BLaER1 treated with 17β-estradiol and CSF1 and Interleukin-3, amounts not matched to agents 10 nM and 100 nM (cell line): Measurements from ENCODE around the gene HDAC11.

ENCODE experiments used
- H3K27ac ChIP-seq, 11 experiments: shearing (Covaris generic); formaldehyde crosslinking; 2 replicates each; pipeline ENCODE4 v1.8.1; 2022
- H3K27me3 ChIP-seq, 11 experiments: shearing (Covaris generic); formaldehyde crosslinking; 2 replicates each; pipeline ENCODE4 v1.8.1; 2022
- H3K36me3 ChIP-seq, 11 experiments: shearing (Covaris generic); formaldehyde crosslinking; 2 replicates each; pipeline ENCODE4 v1.8.1; 2022
- H3K4me1 ChIP-seq, 10 experiments: shearing (Covaris generic); formaldehyde crosslinking; 2 replicates each; pipeline ENCODE4 v1.8.1; 2022
- H3K4me2 ChIP-seq, 11 experiments: shearing (Covaris generic); formaldehyde crosslinking; 2 replicates each; pipeline ENCODE4 v1.8.1; 2022
- H3K4me3 ChIP-seq, 10 experiments: shearing (Covaris generic); formaldehyde crosslinking; 2 replicates each; pipeline ENCODE4 v1.8.1; 2022
- H3K9ac ChIP-seq, 11 experiments: shearing (Covaris generic); formaldehyde crosslinking; 2 replicates each; pipeline ENCODE4 v1.8.1; 2022
- H3K9me3 ChIP-seq, 11 experiments: shearing (Covaris generic); formaldehyde crosslinking; replicated peaks in 1 of 11; 2 replicates each; pipeline ENCODE4 v1.8.1; 2022
- H4K20me1 ChIP-seq, 11 experiments: shearing (Covaris generic); formaldehyde crosslinking; 2 replicates each; pipeline ENCODE4 v1.8.1; 2022
- Cebpa-rat ChIP-seq, 11 experiments: shearing (Covaris generic); IDR thresholded peaks; 2 replicates each; pipeline ENCODE4 v1.8.1; 2022

The HDAC11 gene

GRCh38 chr3:13542142-13542541 lies 62.0 kb downstream of the HDAC11 start:
- H3K4me2 ChIP-seq, result no peak overlapping the region
- no peak overlapping the region for H3K4me3 ChIP-seq
- H3K9me3 ChIP-seq, result peaks cover 20 to 32% (median 26%) of the 10 kb centered on the region in 11 experiments
- H3K36me3 ChIP-seq, result no peaks in the 10 kb centered on the region
- no peak overlapping the region for H3K27ac ChIP-seq
- no peak for TF ChIP-seq Cebpa-rat (IDR thresholded peaks at IDR 0.05)
- H3K4me1 ChIP-seq, result peaks cover 12 to 34% (median 26%) of the 10 kb centered on the region in 10 experiments
- H3K27me3 ChIP-seq, result 0 out of 22 replicates have a peak, but pooled peaks cover 0 to 7% (median 0%) of the 10 kb centered on the region in 11 experiments
- H3K9ac ChIP-seq, result no peak overlapping the region
- H4K20me1 ChIP-seq, result peaks cover 0 to 5% (median 0%) of the 10 kb centered on the region in 11 experiments; a peak in 1 of 22 replicates

- no peak for TF ChIP-seq Cebpa-rat (IDR thresholded peaks at IDR 0.05)
- peaks cover 9 to 35% (median 24%) of the 10 kb centered on the region in 10 experiments; a peak in 18 of 20 replicates for H3K4me1 ChIP-seq
- no peak overlapping the region for H3K9ac ChIP-seq
- peaks cover 20 to 32% (median 24%) of the 10 kb centered on the region in 11 experiments for H3K9me3 ChIP-seq
- peak overlapping the region in 5 of 11 experiments; percentile 73 to 89 (median 79); a peak in 7 of 22 replicates for H3K4me2 ChIP-seq
- H3K27me3 ChIP-seq, result peaks cover 1 to 13% (median 5%) of the 10 kb centered on the region in 11 experiments; a peak in 20 of 22 replicates
- peaks cover 0 to 10% (median 0%) of the 10 kb centered on the region in 11 experiments; a peak in 2 of 22 replicates for H4K20me1 ChIP-seq
- H3K4me3 ChIP-seq, result no peak overlapping the region
- no peak overlapping the region for H3K27ac ChIP-seq
- no peaks in the 10 kb centered on the region for H3K36me3 ChIP-seq
These were observed 63.1 kb downstream of the HDAC11 start for GRCh38 chr3:13543253-13543652.

- peak overlapping the region; percentile 10 to 89 (median 71); a peak in 20 of 22 replicates for H3K4me2 ChIP-seq
- TF ChIP-seq Cebpa-rat (IDR thresholded peaks at IDR 0.05), result no peak
- no peak overlapping the region for H3K4me3 ChIP-seq
- peaks cover 12 to 24% (median 16%) of the 10 kb centered on the region in 11 experiments for H3K27me3 ChIP-seq
- no peaks in the 10 kb centered on the region for H3K36me3 ChIP-seq
- H3K27ac ChIP-seq, result no peak overlapping the region; a peak in 2 of 22 replicates
- peaks cover 0 to 12% (median 0%) of the 10 kb centered on the region in 11 experiments; a peak in 3 of 22 replicates for H4K20me1 ChIP-seq
- H3K9ac ChIP-seq, result no peak overlapping the region
- H3K9me3 ChIP-seq, result peaks cover 20 to 32% (median 24%) of the 10 kb centered on the region in 11 experiments
- peaks cover 17 to 46% (median 33%) of the 10 kb centered on the region in 10 experiments; a peak in 19 of 20 replicates for H3K4me1 ChIP-seq
These were observed 64.3 kb downstream of the HDAC11 start for GRCh38 chr3:13544293-13544831.

GRCh38 chr3:13544951-13545651 lies 65.0 kb downstream of the HDAC11 start:
- Histone ChIP-seq H3K27me3 (peaks cover 13 to 30% (median 21%) of the 10 kb centered on the region in 11 experiments), H3K9ac (no peak overlapping the region), H4K20me1 (peaks cover 0 to 19% (median 0%) of the 10 kb centered on the region in 11 experiments; a peak in 7 of 22 replicates), H3K4me2 (peak overlapping the region; percentile 10 to 89 (median 71); a peak in 20 of 22 replicates), H3K36me3 (no peaks in the 10 kb centered on the region), H3K4me1 (peaks cover 24 to 54% (median 38%) of the 10 kb centered on the region in 10 experiments; a peak in 19 of 20 replicates), H3K27ac (no peak overlapping the region; a peak in 2 of 22 replicates), H3K9me3 (peaks cover 20 to 32% (median 24%) of the 10 kb centered on the region in 11 experiments), H3K4me3 (no peak overlapping the region)
- TF ChIP-seq Cebpa-rat (IDR thresholded peaks at IDR 0.05), result no peak

GRCh38 chr3:13545952-13546454 lies 65.9 kb downstream of the HDAC11 start:
- H3K27ac ChIP-seq, result no peak overlapping the region
- peaks cover 26 to 63% (median 47%) of the 10 kb centered on the region in 10 experiments; a peak in 19 of 20 replicates for H3K4me1 ChIP-seq
- H3K4me2 ChIP-seq, result peak overlapping the region in 4 of 11 experiments; percentile 39 to 75 (median 70); a peak in 3 of 22 replicates
- H3K27me3 ChIP-seq, result peaks cover 13 to 31% (median 22%) of the 10 kb centered on the region in 11 experiments
- H3K9ac ChIP-seq, result 0 out of 22 replicates have a peak overlapping the region, but pooled peaks of 1 of the 11 experiments have one; percentile 4
- no peak for TF ChIP-seq Cebpa-rat (IDR thresholded peaks at IDR 0.05)
- H4K20me1 ChIP-seq, result peaks cover 0 to 26% (median 0%) of the 10 kb centered on the region in 11 experiments; a peak in 7 of 22 replicates
- no peak overlapping the region for H3K4me3 ChIP-seq
- peaks cover 16 to 25% (median 21%) of the 10 kb centered on the region in 11 experiments for H3K9me3 ChIP-seq
- no peaks in the 10 kb centered on the region for H3K36me3 ChIP-seq

GRCh38 chr3:13546667-13547171 lies 66.6 kb downstream of the HDAC11 start:
- Histone ChIP-seq H4K20me1 (peaks cover 0 to 30% (median 0%) of the 10 kb centered on the region in 11 experiments; a peak in 7 of 22 replicates), H3K4me3 (no peak overlapping the region), H3K9me3 (peaks cover 9 to 18% (median 13%) of the 10 kb centered on the region in 11 experiments), H3K4me1 (peaks cover 26 to 70% (median 54%) of the 10 kb centered on the region in 10 experiments; a peak in 19 of 20 replicates), H3K9ac (no peak overlapping the region), H3K4me2 (no peak overlapping the region), H3K27ac (no peak overlapping the region), H3K27me3 (peaks cover 13 to 31% (median 22%) of the 10 kb centered on the region in 11 experiments), H3K36me3 (no peaks in the 10 kb centered on the region)
- no peak for TF ChIP-seq Cebpa-rat (IDR thresholded peaks at IDR 0.05)

GRCh38 chr3:13547591-13548371 lies 67.7 kb downstream of the HDAC11 start:
- Histone ChIP-seq H3K4me1 (peaks cover 26 to 77% (median 61%) of the 10 kb centered on the region in 10 experiments; a peak in 19 of 20 replicates), H3K4me2 (peak overlapping the region in 6 of 11 experiments; percentile 7 to 85 (median 79); a peak in 4 of 22 replicates), H4K20me1 (peaks cover 0 to 30% (median 0%) of the 10 kb centered on the region in 11 experiments; a peak in 7 of 22 replicates), H3K27me3 (peaks cover 13 to 31% (median 22%) of the 10 kb centered on the region in 11 experiments), H3K36me3 (no peaks in the 10 kb centered on the region), H3K9me3 (peaks cover 0 to 7% (median 3%) of the 10 kb centered on the region in 11 experiments; a peak in 12 of 22 replicates), H3K4me3 (no peak overlapping the region), H3K27ac (no peak overlapping the region), H3K9ac (no peak overlapping the region)
- TF ChIP-seq Cebpa-rat (IDR thresholded peaks at IDR 0.05), result no peak
